ENCODE measurements around the gene EVI2A. TPM values are rescaled to one million over a fixed set of nuclear protein-coding genes. Genes with fewer than 3 reads are reported as not detected.
"Not testable (repeated sequence)": the region's sequence is repeated elsewhere in the genome, so short reads cannot be mapped to it uniquely, and the experiment has no call there.

EVI2A gene
- total RNA-seq, 6 experiments from 2014 or later = 1.00 to 1.7 (median 1.4) TPM

DNA sequence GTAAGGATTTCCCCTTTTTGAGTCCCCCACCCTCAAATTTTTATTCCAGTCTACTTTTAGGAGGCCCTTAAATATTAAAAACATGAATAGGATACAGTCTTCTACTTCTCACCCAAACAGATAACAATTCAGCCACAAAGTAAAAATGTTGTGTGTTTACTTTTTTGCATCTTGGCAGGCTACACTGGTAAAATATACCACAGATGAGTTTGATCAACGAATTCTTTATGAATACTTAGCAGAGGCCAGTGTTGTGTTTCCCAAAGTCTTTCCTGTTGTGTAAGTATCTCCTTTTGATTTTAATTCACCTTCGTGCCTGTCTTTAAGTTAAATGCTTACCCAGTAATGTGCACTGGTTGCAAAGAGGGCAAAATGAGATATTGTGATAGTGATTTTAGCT is 35.7 kb upstream of the EVI2A start:
- DNase-seq = no peak
- TF ChIP-seq, protein P1, sequence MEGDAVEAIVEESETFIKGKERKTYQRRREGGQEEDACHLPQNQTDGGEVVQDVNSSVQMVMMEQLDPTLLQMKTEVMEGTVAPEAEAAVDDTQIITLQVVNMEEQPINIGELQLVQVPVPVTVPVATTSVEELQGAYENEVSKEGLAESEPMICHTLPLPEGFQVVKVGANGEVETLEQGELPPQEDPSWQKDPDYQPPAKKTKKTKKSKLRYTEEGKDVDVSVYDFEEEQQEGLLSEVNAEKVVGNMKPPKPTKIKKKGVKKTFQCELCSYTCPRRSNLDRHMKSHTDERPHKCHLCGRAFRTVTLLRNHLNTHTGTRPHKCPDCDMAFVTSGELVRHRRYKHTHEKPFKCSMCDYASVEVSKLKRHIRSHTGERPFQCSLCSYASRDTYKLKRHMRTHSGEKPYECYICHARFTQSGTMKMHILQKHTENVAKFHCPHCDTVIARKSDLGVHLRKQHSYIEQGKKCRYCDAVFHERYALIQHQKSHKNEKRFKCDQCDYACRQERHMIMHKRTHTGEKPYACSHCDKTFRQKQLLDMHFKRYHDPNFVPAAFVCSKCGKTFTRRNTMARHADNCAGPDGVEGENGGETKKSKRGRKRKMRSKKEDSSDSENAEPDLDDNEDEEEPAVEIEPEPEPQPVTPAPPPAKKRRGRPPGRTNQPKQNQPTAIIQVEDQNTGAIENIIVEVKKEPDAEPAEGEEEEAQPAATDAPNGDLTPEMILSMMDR (IDR thresholded peaks at IDR 0.05) = no peak
- Mint-ChIP-seq H3K27ac (no peak overlapping the region), H3K27me3 (ENCODE audit: insufficient read depth) (no peaks in the 10 kb centered on the region; the same call in 1 of the 2 replicates), H3K4me3 (no peak overlapping the region), H3K36me3 (ENCODE audit: low read depth) (peaks cover 39% of the 10 kb centered on the region), H3K4me1 (ENCODE audit: low read depth) (peaks cover 9% of the 10 kb centered on the region; the same call in 1 of the 2 replicates), H3K9me3 (no peaks in the 10 kb centered on the region)

DNA sequence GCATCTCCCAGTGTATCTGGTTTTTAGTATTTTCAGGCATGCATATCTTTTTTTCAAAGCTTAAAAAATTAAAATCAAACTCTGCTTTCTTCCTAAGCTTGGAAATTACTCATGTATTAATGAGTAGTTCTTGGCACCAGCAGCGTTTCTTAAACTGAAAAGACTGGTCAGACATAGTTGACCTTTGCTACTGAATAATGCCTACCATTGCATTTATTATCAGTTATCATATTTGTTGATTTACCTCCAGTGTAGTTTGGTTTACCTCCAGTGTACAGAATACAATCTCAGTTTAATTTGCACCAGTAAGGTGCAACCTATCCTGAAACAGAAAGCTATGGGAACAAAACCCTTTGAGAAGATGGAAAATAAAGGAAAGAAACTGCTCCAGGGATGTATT is 34.5 kb upstream of the EVI2A start:
- no peak overlapping the region for H3K4me3 Mint-ChIP-seq
- TF ChIP-seq, protein P1 (IDR thresholded peaks at IDR 0.05) = no peak
- H3K9me3 Mint-ChIP-seq = no peaks in the 10 kb centered on the region
- H3K36me3 Mint-ChIP-seq (ENCODE audit: low read depth) = peaks cover 41% of the 10 kb centered on the region
- DNase-seq = no peak
- H3K27ac Mint-ChIP-seq = no peak overlapping the region
- H3K4me1 Mint-ChIP-seq (ENCODE audit: low read depth) = peaks cover 9% of the 10 kb centered on the region; the same call in 1 of the 2 replicates
- no peaks in the 10 kb centered on the region; the same call in 1 of the 2 replicates for H3K27me3 Mint-ChIP-seq (ENCODE audit: insufficient read depth)

DNA sequence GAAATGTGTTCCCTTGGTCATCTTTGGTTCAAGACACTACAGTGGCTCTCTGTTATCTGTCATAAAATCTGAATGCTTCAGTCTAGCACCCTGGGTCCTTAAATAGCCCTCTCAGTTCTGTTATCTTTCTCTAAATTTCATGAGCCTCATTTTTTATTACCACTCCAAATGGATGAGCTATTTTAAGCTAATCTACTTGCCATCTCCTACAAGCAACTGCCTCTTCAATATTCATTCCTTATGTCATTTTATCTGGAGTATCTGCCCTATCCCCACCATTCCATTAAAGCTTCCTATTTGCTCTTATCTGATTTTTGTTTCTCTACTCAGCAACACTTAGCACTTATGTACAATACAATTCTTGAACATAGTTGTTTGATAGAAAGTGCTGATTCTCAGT is 28.0 kb upstream of the EVI2A start:
- DNase-seq = no peak
- Mint-ChIP-seq H3K9me3 (no peaks in the 10 kb centered on the region), H3K27me3 (ENCODE audit: insufficient read depth) (no peaks in the 10 kb centered on the region), H3K36me3 (ENCODE audit: low read depth) (peaks cover 35% of the 10 kb centered on the region), H3K4me3 (no peak overlapping the region), H3K27ac (no peak overlapping the region), H3K4me1 (ENCODE audit: low read depth) (peaks cover 10% of the 10 kb centered on the region; the same call in 1 of the 2 replicates)
- TF ChIP-seq, protein P1 (IDR thresholded peaks at IDR 0.05) = no peak

DNA sequence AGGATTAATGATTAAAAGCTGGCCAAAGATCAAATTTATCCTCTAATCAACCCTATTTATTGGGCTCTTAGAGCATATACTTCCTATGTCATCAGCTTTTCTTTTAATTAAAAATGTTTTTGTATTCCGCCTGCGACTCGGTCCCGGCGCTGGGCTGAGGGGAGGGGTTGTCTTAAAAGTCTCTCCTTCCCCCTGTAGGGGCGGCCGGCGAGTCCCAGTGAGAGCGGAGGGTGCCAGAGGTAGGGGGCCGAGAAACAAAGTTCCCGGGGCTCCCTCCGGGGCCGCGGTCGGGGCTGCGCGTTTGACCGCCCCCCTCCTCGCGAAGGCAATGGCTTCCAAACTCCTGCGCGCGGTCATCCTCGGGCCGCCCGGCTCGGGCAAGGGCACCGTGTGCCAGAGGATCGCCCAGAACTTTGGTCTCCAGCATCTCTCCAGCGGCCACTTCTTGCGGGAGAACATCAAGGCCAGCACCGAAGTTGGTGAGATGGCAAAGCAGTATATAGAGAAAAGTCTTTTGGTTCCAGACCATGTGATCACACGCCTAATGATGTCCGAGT is 23.8 kb upstream of the EVI2A start:
- H3K27ac Mint-ChIP-seq; H3K9me3 Mint-ChIP-seq; DNase-seq; H3K4me3 Mint-ChIP-seq; H3K27me3 Mint-ChIP-seq (ENCODE audit: insufficient read depth): not testable (repeated sequence)
- Mint-ChIP-seq H3K36me3 (ENCODE audit: low read depth) (peaks cover 40% of the 10 kb centered on the region), H3K4me1 (ENCODE audit: low read depth) (peaks cover 20% of the 10 kb centered on the region)

DNA sequence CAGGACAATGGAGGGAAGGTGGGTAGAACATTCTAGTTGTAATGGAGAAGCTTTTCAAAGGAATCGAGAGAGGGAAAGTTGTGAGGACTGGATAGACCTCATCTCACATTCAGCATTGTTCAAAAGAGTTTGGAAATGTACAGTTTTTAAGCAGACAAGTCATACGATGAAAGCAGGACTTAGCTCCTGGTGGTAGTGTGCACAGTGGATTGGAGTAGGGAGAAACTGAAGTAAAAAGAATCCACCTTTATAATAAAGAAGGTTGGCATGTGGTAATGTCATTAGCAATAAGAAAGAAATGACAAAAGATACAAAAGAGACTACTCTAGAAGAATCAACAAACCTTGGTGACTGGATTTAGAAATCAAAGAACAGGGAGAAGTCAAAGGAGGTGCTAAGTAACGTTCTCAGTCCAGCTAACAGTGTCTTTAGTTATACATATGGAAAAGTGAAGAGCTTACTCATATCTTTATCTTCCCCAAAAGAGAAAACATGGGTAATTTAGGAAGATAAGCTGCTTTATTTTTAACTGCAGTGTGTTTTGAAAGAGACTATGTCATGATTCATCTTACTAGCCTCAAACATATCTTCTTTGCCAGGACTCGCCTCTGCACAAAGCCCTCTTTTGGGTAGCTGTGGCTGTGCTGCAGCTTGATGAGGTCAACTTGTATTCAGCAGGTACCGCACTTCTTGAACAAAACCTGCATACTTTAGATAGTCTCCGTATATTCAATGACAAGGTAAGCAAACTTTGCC is 18.7 kb upstream of the EVI2A start:
- H3K4me3 Mint-ChIP-seq = peak overlapping the region; percentile 49
- H3K4me1 Mint-ChIP-seq (ENCODE audit: low read depth) = peaks cover 26% of the 10 kb centered on the region
- H3K27me3 Mint-ChIP-seq (ENCODE audit: insufficient read depth) = peaks cover 1% of the 10 kb centered on the region; the same call in 1 of the 2 replicates
- no peaks in the 10 kb centered on the region for H3K9me3 Mint-ChIP-seq
- TF ChIP-seq, protein P1 (IDR thresholded peaks at IDR 0.05) = no peak
- peak overlapping the region; percentile 77 for H3K27ac Mint-ChIP-seq
- H3K36me3 Mint-ChIP-seq (ENCODE audit: low read depth) = peaks cover 31% of the 10 kb centered on the region
- peak; percentile 68 for DNase-seq

DNA sequence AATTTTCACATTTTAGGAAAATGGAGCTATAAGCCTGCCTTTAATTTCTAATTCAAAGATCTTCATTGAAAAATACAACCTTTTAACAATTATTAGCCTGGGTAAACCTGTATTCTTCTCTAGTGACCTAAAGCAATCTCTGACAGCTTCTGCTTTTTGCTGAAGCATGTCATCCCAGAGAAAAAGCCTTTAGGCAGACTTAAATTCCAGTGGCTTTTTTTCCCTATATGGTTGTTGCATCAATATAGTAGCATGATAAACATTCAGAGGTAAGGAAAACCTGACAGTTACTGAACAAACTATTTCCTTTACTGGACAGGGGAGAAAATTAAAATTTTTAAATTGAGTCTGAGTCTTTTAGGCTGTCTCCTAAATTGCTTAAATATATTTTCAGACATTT is 7.8 kb upstream of the EVI2A start:
- Mint-ChIP-seq H3K4me3 (peak overlapping the region; percentile 41), H3K4me1 (ENCODE audit: low read depth) (peaks cover 45% of the 10 kb centered on the region), H3K36me3 (ENCODE audit: low read depth) (peaks cover 47% of the 10 kb centered on the region), H3K27me3 (ENCODE audit: insufficient read depth) (peaks cover 3% of the 10 kb centered on the region), H3K9me3 (no peaks in the 10 kb centered on the region), H3K27ac (peak overlapping the region; percentile 81)
- peak; percentile 7 for DNase-seq
- TF ChIP-seq, protein P1 (IDR thresholded peaks at IDR 0.05) = no peak
